SW480 (cell line): Measurements from ENCODE around the gene EPSTI1.
"Not testable (repeated sequence)": the region's sequence is repeated elsewhere in the genome, so short reads cannot be mapped to it uniquely, and the experiment has no call there.

Experiments
- DNase-seq: peaks from one replicate; pipeline ENCODE4 v3.0.0-alpha.2; 2016; ENCODE audit warnings: low spot score

Gene EPSTI1

DNA sequence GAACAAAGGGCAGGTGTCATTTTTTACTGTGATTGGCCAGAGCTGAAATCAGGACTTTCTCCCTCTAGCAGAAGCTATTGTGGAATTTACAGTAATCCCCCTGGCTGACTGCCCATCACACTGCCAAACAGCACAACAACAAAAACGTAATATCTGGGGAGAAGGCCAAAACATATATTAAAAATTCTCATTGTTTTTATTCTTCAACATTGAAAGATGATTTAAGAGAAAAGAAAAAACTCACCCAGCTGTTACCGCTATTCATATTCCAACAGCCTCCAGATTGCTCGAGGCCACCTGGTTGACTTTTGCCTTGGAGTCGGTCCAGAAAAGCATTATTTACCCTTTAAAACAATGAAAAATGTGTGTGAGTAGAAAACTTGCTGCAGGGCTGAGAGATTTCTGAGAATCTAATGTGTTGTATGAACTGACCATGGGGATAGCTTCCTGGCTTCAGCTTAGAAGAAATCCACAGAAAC lies 97.2 kb downstream of the EPSTI1 start:
- DNase-seq: no peak

GRCh38 chr13:42893214-42893671 lies 98.8 kb downstream of the EPSTI1 start:
- peak; percentile 60 for DNase-seq

- no peak for DNase-seq
These were observed 99.3 kb downstream of the EPSTI1 start for GRCh38 chr13:42892760-42893159.

- no peak for DNase-seq
These were observed 100.5 kb downstream of the EPSTI1 start for GRCh38 chr13:42891591-42891990.

DNA sequence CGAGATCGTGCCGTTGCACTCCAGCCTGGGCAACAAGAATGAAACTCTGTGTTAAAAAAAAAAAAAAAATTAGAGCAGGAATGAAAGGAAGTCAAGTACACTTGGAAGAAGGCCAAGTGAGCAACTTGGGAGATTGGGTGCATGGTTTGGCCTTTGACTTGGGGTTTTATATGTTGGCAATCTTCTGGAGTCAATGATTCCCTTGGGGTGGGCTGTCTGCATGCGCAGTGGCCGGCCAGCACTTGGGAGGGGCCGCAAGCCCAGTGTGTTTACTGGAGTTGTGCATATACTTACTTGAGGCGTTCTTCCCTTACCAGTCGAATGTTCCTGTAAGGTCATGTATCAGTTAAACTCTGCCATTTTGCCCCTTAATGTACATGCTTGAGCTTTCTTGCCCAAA lies 106.7 kb downstream of the EPSTI1 start:
- DNase-seq: no peak

- peak; percentile 80 for DNase-seq
These were observed 108.1 kb downstream of the EPSTI1 start for GRCh38 chr13:42883771-42884467.

DNA sequence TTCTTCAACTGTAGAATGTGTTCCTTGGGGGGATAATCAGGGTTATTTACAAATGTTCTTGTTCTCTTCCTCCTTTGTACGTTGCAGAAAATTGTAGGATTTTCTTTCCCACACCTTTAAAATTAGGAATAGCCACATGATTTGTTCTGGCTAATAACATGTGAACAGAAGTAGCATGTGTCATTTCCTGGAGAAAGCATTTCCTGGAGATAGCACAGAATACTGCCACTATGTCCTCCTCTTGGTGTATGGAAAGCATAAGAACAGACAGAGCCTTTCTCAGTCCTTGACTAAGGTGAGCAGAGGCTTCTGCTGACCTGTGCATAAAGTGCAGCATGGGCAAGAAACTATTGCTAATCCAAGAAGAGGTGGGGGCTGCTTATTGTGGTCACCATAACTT lies 108.9 kb downstream of the EPSTI1 start:
- no peak for DNase-seq

DNA sequence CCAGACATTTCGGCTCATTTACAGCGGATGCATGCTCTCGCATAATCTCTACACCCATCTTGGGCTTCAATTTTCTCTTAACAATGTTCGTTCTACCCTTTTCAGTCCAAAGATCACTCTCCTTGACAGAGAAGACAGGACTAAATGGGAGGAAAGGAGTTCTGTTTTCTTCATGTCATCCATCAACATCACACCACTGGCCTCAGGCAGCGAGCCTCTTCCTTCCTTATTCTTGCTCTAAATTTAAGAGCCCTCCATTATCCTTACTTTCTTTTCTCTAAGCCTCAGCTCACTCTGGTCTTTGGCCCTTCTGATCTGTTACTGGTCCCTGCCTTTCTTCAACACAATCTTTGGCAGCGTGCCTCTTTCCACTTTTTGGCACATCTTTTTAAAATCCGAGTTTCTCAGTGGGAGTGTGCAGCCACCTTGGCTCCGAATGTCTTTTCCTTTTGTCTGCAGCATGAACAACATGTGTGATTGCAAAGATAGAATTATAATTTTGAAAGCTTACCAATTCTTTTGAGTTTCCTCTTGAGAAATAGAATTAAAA lies 111.9 kb downstream of the EPSTI1 start:
- DNase-seq: no peak

DNA sequence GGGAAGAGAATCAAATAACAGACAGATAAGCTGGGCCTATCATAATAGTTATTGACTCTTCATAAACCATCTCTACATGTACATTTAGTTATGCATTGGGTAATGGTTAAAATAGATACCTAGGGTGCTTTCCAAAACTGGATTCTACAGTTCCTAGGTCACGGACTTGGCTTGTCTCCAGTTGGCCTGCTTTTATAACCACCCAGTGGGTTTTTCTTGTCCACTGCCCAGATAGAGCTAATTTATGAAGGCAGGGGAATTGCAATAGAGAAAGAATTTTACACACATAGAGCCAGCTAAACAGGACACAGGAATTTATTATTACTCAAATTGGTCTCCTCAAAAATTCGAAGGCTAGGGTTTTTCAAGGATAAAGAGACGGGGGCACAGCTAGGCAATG lies 113.3 kb downstream of the EPSTI1 start:
- no peak for DNase-seq

GRCh38 chr13:42876887-42877545 lies 115.0 kb downstream of the EPSTI1 start:
- DNase-seq: no peak

- DNase-seq: no peak
These were observed 115.7 kb downstream of the EPSTI1 start for GRCh38 chr13:42876270-42876714.

GRCh38 chr13:42875475-42876269 lies 116.4 kb downstream of the EPSTI1 start:
- no peak for DNase-seq

GRCh38 chr13:42874221-42874620 lies 117.8 kb downstream of the EPSTI1 start:
- no peak for DNase-seq

- DNase-seq: no peak
These were observed 119.0 kb downstream of the EPSTI1 start for GRCh38 chr13:42873081-42873480.

GRCh38 chr13:42867232-42867631 lies 124.8 kb downstream of the EPSTI1 start:
- DNase-seq: no peak

GRCh38 chr13:42865768-42866102 lies 126.3 kb downstream of the EPSTI1 start:
- no peak for DNase-seq

GRCh38 chr13:42864952-42865767 lies 126.9 kb downstream of the EPSTI1 start:
- no peak for DNase-seq

DNA sequence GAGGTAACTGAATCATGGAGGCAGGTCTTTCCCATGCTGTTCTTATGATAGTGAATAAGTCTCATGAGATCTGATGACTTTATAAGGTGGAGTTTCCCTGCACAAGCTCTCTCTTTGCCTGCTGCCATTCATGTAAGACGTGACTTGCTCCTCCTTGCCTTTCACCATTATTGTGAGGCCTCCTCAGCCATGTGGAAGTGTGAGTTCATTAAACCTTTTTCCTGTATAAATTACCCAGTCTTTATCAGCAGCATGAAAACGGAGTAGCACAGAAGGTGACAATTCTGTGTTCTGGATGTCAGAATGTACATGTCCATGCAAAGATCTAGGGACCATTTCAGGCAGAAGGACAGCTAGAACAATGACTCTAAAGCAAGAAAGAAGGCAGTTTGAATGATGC lies 129.7 kb downstream of the EPSTI1 start:
- DNase-seq: not testable (repeated sequence)

DNA sequence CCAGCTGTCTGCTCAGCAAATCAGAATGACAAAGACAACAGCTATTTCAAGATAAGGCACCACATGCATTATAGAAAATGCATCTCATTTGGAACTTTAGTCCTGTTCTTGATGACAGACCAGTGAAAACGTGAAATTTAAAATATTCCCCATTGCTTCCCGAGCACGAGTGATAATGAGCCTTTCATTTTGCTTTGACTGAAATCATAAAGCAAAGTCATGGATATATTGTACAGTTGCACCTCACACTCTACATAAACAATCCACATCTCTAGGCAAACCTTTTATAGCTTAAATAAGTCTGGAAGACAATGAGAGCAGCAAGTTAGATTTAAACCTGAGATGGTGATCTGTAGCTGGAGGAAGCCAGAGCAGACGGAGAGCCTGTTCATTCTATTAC lies 131.6 kb downstream of the EPSTI1 start:
- no peak for DNase-seq

- DNase-seq: no peak
These were observed 132.3 kb downstream of the EPSTI1 start for GRCh38 chr13:42859760-42860159.

GRCh38 chr13:42855410-42855809 lies 136.6 kb downstream of the EPSTI1 start:
- DNase-seq: no peak

- DNase-seq: no peak
These were observed 139.9 kb downstream of the EPSTI1 start for GRCh38 chr13:42852136-42852535.
